Fibroblast of lung (primary cell): Measurements from ENCODE around the gene ERFE. TPM values are rescaled to one million over a fixed set of nuclear protein-coding genes. Genes with fewer than 3 reads are reported as not detected.
A peak's percentile ranks its signal among the peaks of the same experiment; 100 is the strongest.

Source experiments
- DNase-seq, 2 donors: peaks; one replicate each; pipeline versions ENCODE4 v3.0.0 to v3.0.0-alpha.2; 2010; ENCODE audit warnings: low read depth in 2 of 2
- H2AFZ ChIP-seq: 2 replicates; pipeline ENCODE4 v1.5.1; 2012; ENCODE audit warnings: low read length, control low read depth, inconsistent platforms
- H3K27ac ChIP-seq: 2 replicates; pipeline ENCODE4 v1.5.1; 2011; ENCODE audit warnings: low read length, control low read depth; ENCODE audit not compliant: insufficient read depth
- H3K27me3 ChIP-seq: 2 replicates; pipeline ENCODE4 v1.5.1; 2011; ENCODE audit warnings: mild to moderate bottlenecking, low read length; ENCODE audit not compliant: control insufficient read depth, insufficient read depth
- H3K36me3 ChIP-seq: 2 replicates; pipeline ENCODE4 v1.5.1; 2011; ENCODE audit warnings: low read length; ENCODE audit not compliant: control insufficient read depth, insufficient read depth
- H3K4me1 ChIP-seq: 2 replicates; pipeline ENCODE4 v1.5.1; 2011; ENCODE audit warnings: low read length; ENCODE audit not compliant: control insufficient read depth, insufficient read depth; ENCODE audit errors: extremely low read depth
- H3K4me2 ChIP-seq: 2 replicates; pipeline ENCODE4 v1.5.1; 2011; ENCODE audit warnings: low read length, control low read depth; ENCODE audit not compliant: insufficient read depth; ENCODE audit errors: extremely low read depth
- H3K4me3 ChIP-seq, 4 experiments: fragments of 200-600 bp in 1 of 4; sonication (generic) in 1 of 4; replicated peaks in 1 of 4; 2 replicates each; pipeline ENCODE4 v1.5.1; 2011 to 2016; ENCODE audit warnings: low read length in 4 of 4, low read depth in 3 of 4, mild to moderate bottlenecking in 3 of 4, control low read depth in 2 of 4, inconsistent platforms in 1 of 4, mixed read lengths in 1 of 4; ENCODE audit not compliant: insufficient read depth in 1 of 4; ENCODE audit errors: control extremely low read depth in 1 of 4
- H3K79me2 ChIP-seq: 2 replicates; pipeline ENCODE4 v1.5.1; 2012; ENCODE audit warnings: mild to moderate bottlenecking, low read length, inconsistent platforms; ENCODE audit not compliant: control insufficient read depth, insufficient read depth
- H3K9ac ChIP-seq: 2 replicates; pipeline ENCODE4 v1.5.1; 2011; ENCODE audit warnings: mild to moderate bottlenecking, low read length, control low read depth; ENCODE audit not compliant: insufficient read depth
- H3K9me3 ChIP-seq: 2 replicates; pipeline ENCODE4 v1.5.1; 2012; ENCODE audit warnings: low read depth, low read length; ENCODE audit not compliant: control insufficient read depth, insufficient read depth
- H4K20me1 ChIP-seq: 2 replicates; pipeline ENCODE4 v1.5.1; 2011; ENCODE audit warnings: low read length; ENCODE audit not compliant: control insufficient read depth, insufficient read depth; ENCODE audit errors: extremely low read depth
- CTCF ChIP-seq, 2 donors: IDR thresholded peaks in 1 of 2; conservative IDR thresholded peaks in 1 of 2; 1 replicate in 1 of 2; 2 replicates in 1 of 2; pipeline ENCODE4 v1.5.1; 2011 to 2012; ENCODE audit warnings: low read length in 2 of 2, control low read depth in 1 of 2, inconsistent platforms in 1 of 2, low read depth in 1 of 2, mild to moderate bottlenecking in 1 of 2
- EZH2 ChIP-seq: IDR thresholded peaks from 2 replicates; pipeline ENCODE4 v1.5.1; 2012; ENCODE audit warnings: low read length, control low read depth, mild to moderate bottlenecking; ENCODE audit errors: missing control alignments
- polyA minus RNA-seq: library from RNA; depleted of rRNA, polyadenylated mRNA; stranded (reverse); fragments of >200 nt; gene quantifications from 2 replicates; pipeline ENCODE4 v1.2.3, GENCODE V29; 2011; ENCODE audit warnings: low replicate concordance
- polyA plus RNA-seq, 2 donors: library from polyadenylated mRNA; depleted of rRNA in 1 of 2; stranded (reverse) in 1 of 2; unstranded in 1 of 2; fragments of >200 nt; gene quantifications; 2 replicates each; pipeline ENCODE4 v1.2.1, GENCODE V29; 2011 to 2012; ENCODE audit warnings: missing spikeins in 1 of 2
- total RNA-seq: library from RNA; depleted of rRNA; stranded (reverse); fragments of >200 nt; gene quantifications from 2 replicates; pipeline ENCODE4 v1.2.1, GENCODE V29; 2014

ERFE gene
- 1.3 and 1.5 TPM in 2 replicates for total RNA-seq
- polyA plus RNA-seq, result 1.1 and 8.3 TPM in 2 replicates
- 2.0 and 12.6 TPM in 2 replicates for polyA plus RNA-seq (2012)
- 7.5 TPM in 1 of 2 replicates, not detected in the other for polyA minus RNA-seq

GRCh38 chr2:238158509-238159070 is at the start of gene ERFE:
TSS of gene ERFE (plus strand) at chr2:238158970. CDS start at chr2:238159008, 38 bp downstream.
- H3K9ac ChIP-seq, result peak within 1 kb of the TSS; percentile 61
- peak within 1 kb of the TSS; percentile 22 to 37 (median 24) for H3K4me3 ChIP-seq
- peak within 1 kb of the TSS; percentile 70 for H3K4me2 ChIP-seq
- peak; percentile 29 to 34 for DNase-seq
- TF ChIP-seq EZH2, result no peak
- TF ChIP-seq CTCF (conservative IDR thresholded peaks at IDR 0.05 in 1 of 2, IDR thresholded peaks at IDR 0.05 in 1 of 2; ENCODE audit: low read depth in 1 of 2, low read length in 2 of 2), result peak; percentile 16 to 30
- H3K9me3 ChIP-seq, result no peaks in the 10 kb centered on the region
- no peak within 1 kb of the TSS for H2AFZ ChIP-seq
- no peaks in the 10 kb centered on the region for H3K27me3 ChIP-seq
- H3K27ac ChIP-seq, result peak within 1 kb of the TSS; percentile 19
- H3K79me2 ChIP-seq, result no peaks in the 10 kb centered on the region
- H4K20me1 ChIP-seq, result no peaks in the 10 kb centered on the region
- no peaks in the 10 kb centered on the region for H3K36me3 ChIP-seq
- peaks cover 20% of the 10 kb centered on the region for H3K4me1 ChIP-seq

- Histone ChIP-seq H3K27ac (no peak overlapping the region), H3K36me3 (no peaks in the 10 kb centered on the region), H4K20me1 (no peaks in the 10 kb centered on the region), H2AFZ (no peak overlapping the region), H3K79me2 (no peaks in the 10 kb centered on the region), H3K4me1 (no peaks in the 10 kb centered on the region), H3K9me3 (no peaks in the 10 kb centered on the region), H3K4me2 (no peak overlapping the region), H3K27me3 (peaks cover 2% of the 10 kb centered on the region), H3K9ac (no peak overlapping the region), H3K4me3 (no peak overlapping the region)
- TF ChIP-seq EZH2 (no peak), CTCF (conservative IDR thresholded peaks at IDR 0.05 in 1 of 2, IDR thresholded peaks at IDR 0.05 in 1 of 2; ENCODE audit: low read depth in 1 of 2, low read length in 2 of 2) (no peak)
- no peak for DNase-seq
Observed at GRCh38 chr2:238113611-238114010, 45.2 kb upstream of the ERFE start.

GRCh38 chr2:238114331-238114841 is 44.4 kb upstream of the ERFE start:
- H3K9me3 ChIP-seq, result no peaks in the 10 kb centered on the region
- H3K4me2 ChIP-seq, result no peak overlapping the region
- H3K79me2 ChIP-seq, result no peaks in the 10 kb centered on the region
- H3K9ac ChIP-seq, result no peak overlapping the region
- no peak for DNase-seq
- H4K20me1 ChIP-seq, result no peaks in the 10 kb centered on the region
- H3K36me3 ChIP-seq, result no peaks in the 10 kb centered on the region
- H3K27ac ChIP-seq, result no peak overlapping the region
- H3K27me3 ChIP-seq, result peaks cover 2% of the 10 kb centered on the region
- H3K4me3 ChIP-seq, result no peak overlapping the region
- no peak overlapping the region for H2AFZ ChIP-seq
- H3K4me1 ChIP-seq, result no peaks in the 10 kb centered on the region
- TF ChIP-seq EZH2 (no peak), CTCF (conservative IDR thresholded peaks at IDR 0.05 in 1 of 2, IDR thresholded peaks at IDR 0.05 in 1 of 2; ENCODE audit: low read depth in 1 of 2, low read length in 2 of 2) (no peak)
